GM21737 (cell line): ENCODE measurements around the gene PHKA2.
A peak's percentile ranks its signal among the peaks of the same experiment; 100 is the strongest.

Source experiments
- ATAC-seq: cut with Tn5 transposase; IDR thresholded peaks from one replicate; pipeline ENCODE4 v1.9.1; 2021; ENCODE audit warnings: mild to moderate bottlenecking, moderate library complexity; ENCODE audit not compliant: unreplicated experiment

PHKA2 gene

GRCh38 chrX:18890724-18891547 is 93.0 kb downstream of the PHKA2 start:
- ATAC-seq: no peak

GRCh38 chrX:18890049-18890381 is 93.9 kb downstream of the PHKA2 start:
- ATAC-seq: no peak

GRCh38 chrX:18889346-18890048 is 94.4 kb downstream of the PHKA2 start:
- no peak for ATAC-seq

- no peak for ATAC-seq
Measured at GRCh38 chrX:18888281-18888680, 95.6 kb downstream of the PHKA2 start.

- ATAC-seq: no peak
Measured at GRCh38 chrX:18887825-18888212, 96.1 kb downstream of the PHKA2 start.

- no peak for ATAC-seq
Measured at GRCh38 chrX:18887177-18887824, 96.6 kb downstream of the PHKA2 start.

- peak; percentile 75 for ATAC-seq
Measured at GRCh38 chrX:18886344-18887161, 97.4 kb downstream of the PHKA2 start.

GRCh38 chrX:18886005-18886343 is 97.9 kb downstream of the PHKA2 start:
- ATAC-seq: peak; percentile 13

GRCh38 chrX:18885328-18886004 is 98.4 kb downstream of the PHKA2 start:
- no peak for ATAC-seq

- ATAC-seq: no peak
Measured at GRCh38 chrX:18884916-18885315, 99.0 kb downstream of the PHKA2 start.

GRCh38 chrX:18883961-18884765 is 99.8 kb downstream of the PHKA2 start:
- no peak for ATAC-seq

- ATAC-seq: no peak
Measured at GRCh38 chrX:18883234-18883960, 100.5 kb downstream of the PHKA2 start.

GRCh38 chrX:18879144-18879543 is 104.8 kb downstream of the PHKA2 start:
- ATAC-seq: no peak

GRCh38 chrX:18877469-18877868 is 106.4 kb downstream of the PHKA2 start:
- no peak for ATAC-seq

GRCh38 chrX:18875256-18875878 is 108.5 kb downstream of the PHKA2 start:
- no peak for ATAC-seq

GRCh38 chrX:18874560-18875255 is 109.2 kb downstream of the PHKA2 start:
- no peak for ATAC-seq

- ATAC-seq: no peak
Measured at GRCh38 chrX:18873836-18874235, 110.1 kb downstream of the PHKA2 start.

GRCh38 chrX:18873189-18873791 is 110.6 kb downstream of the PHKA2 start:
- no peak for ATAC-seq
